Activated CD8-positive, alpha-beta memory T cell treated with anti-CD3 and anti-CD28 coated beads for 1 hour (primary cell): ENCODE results near the gene NIPAL3.

ENCODE experiments used
- DNase-seq, 2 donors: peaks; one replicate each; pipeline ENCODE4 v3.0.0-alpha.2; 2020; ENCODE audit warnings: low read depth in 1 of 2; ENCODE audit errors: extremely low read depth in 1 of 2

The NIPAL3 gene

GRCh38 chr1:24415334-24415909 is at the start of gene NIPAL3:
TSS of gene NIPAL3 (plus strand) at chr1:24415802. CDS start at chr1:24419548, 3,746 bp downstream.
- peak; percentile 92 to 96 for DNase-seq

- DNase-seq = no peak
Observed at GRCh38 chr1:24366707-24367106, 48.9 kb upstream of the NIPAL3 start.

GRCh38 chr1:24369199-24369598 is 46.4 kb upstream of the NIPAL3 start:
- DNase-seq = no peak

GRCh38 chr1:24369801-24370200 is 45.8 kb upstream of the NIPAL3 start:
- DNase-seq = no peak

- no peak for DNase-seq
Observed at GRCh38 chr1:24373044-24373443, 42.6 kb upstream of the NIPAL3 start.

GRCh38 chr1:24373710-24374109 is 41.9 kb upstream of the NIPAL3 start:
- DNase-seq = no peak

- no peak for DNase-seq
Observed at GRCh38 chr1:24374891-24375786, 40.5 kb upstream of the NIPAL3 start.

- no peak for DNase-seq
Observed at GRCh38 chr1:24379733-24380315, 35.8 kb upstream of the NIPAL3 start.

GRCh38 chr1:24380508-24380907 is 35.1 kb upstream of the NIPAL3 start:
- no peak for DNase-seq

GRCh38 chr1:24381256-24381655 is 34.3 kb upstream of the NIPAL3 start:
- no peak for DNase-seq

- no peak for DNase-seq
Observed at GRCh38 chr1:24382165-24382577, 33.4 kb upstream of the NIPAL3 start.

- DNase-seq = no peak
Observed at GRCh38 chr1:24383381-24383940, 32.1 kb upstream of the NIPAL3 start.

- DNase-seq = no peak
Observed at GRCh38 chr1:24384251-24385090, 31.1 kb upstream of the NIPAL3 start.

- no peak for DNase-seq
Observed at GRCh38 chr1:24385160-24385940, 30.3 kb upstream of the NIPAL3 start.

GRCh38 chr1:24386241-24386640 is 29.4 kb upstream of the NIPAL3 start:
- DNase-seq = no peak

GRCh38 chr1:24386931-24387330 is 28.7 kb upstream of the NIPAL3 start:
- DNase-seq = no peak

- no peak for DNase-seq
Observed at GRCh38 chr1:24387636-24388175, 27.9 kb upstream of the NIPAL3 start.

- DNase-seq = no peak
Observed at GRCh38 chr1:24388331-24388885, 27.2 kb upstream of the NIPAL3 start.

GRCh38 chr1:24389231-24389678 is 26.3 kb upstream of the NIPAL3 start:
- DNase-seq = no peak
